Neutrophil (primary cell): Measurements from ENCODE around the gene SNX2.
"Not testable (repeated sequence)": the region's sequence is repeated elsewhere in the genome, so short reads cannot be mapped to it uniquely, and the experiment has no call there.

Source experiments
- H3K27ac ChIP-seq: fragments of 200-600 bp; sonication (generic); 2 replicates; pipeline ENCODE4 v1.5.1; 2016; ENCODE audit warnings: mild to moderate bottlenecking, moderate library complexity
- H3K27me3 ChIP-seq: fragments of 200-600 bp; sonication (generic); 2 replicates; pipeline ENCODE4 v1.6.0; 2016; ENCODE audit warnings: mild to moderate bottlenecking
- H3K36me3 ChIP-seq: fragments of 200-600 bp; sonication (generic); 2 replicates; pipeline ENCODE4 v1.5.1; 2017
- H3K4me1 ChIP-seq, 2 experiments: fragments of 200-600 bp in 1 of 2; sonication (generic) in 1 of 2; 1 replicate in 1 of 2; 2 replicates in 1 of 2; pipeline versions ENCODE4 v1.5.1 to v1.6.1; 2013 to 2016; ENCODE audit warnings: low read depth in 1 of 2, low read length in 1 of 2, mild to moderate bottlenecking in 1 of 2, moderate library complexity in 1 of 2; ENCODE audit not compliant: control insufficient read depth in 1 of 2, insufficient read depth in 1 of 2
- H3K4me3 ChIP-seq, 2 experiments: fragments of 200-600 bp in 1 of 2; sonication (generic) in 1 of 2; 1 replicate in 1 of 2; 2 replicates in 1 of 2; pipeline ENCODE4 v1.5.1; 2013 to 2016; ENCODE audit warnings: low read depth in 1 of 2, low read length in 1 of 2, mild to moderate bottlenecking in 1 of 2, moderate library complexity in 1 of 2
- H3K9me3 ChIP-seq: fragments of 200-600 bp; sonication (generic); 2 replicates; pipeline ENCODE4 v1.5.1; 2016
- CTCF ChIP-seq: fragments of 200-600 bp; sonication (generic); IDR thresholded peaks from 2 replicates; pipeline ENCODE4 v1.5.1; 2016; ENCODE audit warnings: antibody characterized with exemption

SNX2 gene

DNA sequence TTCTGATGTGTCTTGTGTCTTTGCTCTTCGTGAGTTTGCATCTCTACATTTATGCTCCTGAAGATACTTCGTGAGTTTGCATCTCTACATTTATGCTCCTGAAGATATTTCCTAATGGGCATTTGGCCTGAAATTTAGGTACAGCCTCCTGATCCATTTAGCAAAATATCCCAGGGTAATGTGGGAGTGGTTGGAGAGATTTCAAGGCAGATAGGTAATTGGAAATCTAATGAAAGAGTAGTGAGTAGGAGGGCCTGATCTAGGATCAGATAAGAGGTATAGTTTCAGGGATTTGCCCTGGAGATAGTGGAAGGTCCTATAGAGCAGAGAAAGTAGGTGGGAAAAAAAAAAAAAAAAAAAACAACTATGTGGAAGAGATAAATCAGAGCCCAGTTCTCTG lies 14.6 kb upstream of the SNX2 start:
- no peaks in the 10 kb centered on the region for H3K27me3 ChIP-seq
- H3K9me3 ChIP-seq: no peaks in the 10 kb centered on the region
- no peak overlapping the region for H3K27ac ChIP-seq
- no peak for TF ChIP-seq CTCF
- H3K4me3 ChIP-seq: no peak overlapping the region
- H3K4me1 ChIP-seq: peaks cover 4% of the 10 kb centered on the region in 2 experiments
- H3K36me3 ChIP-seq: no peaks in the 10 kb centered on the region

GRCh38 chr5:122761115-122761514 lies 13.8 kb upstream of the SNX2 start:
- Histone ChIP-seq H3K27ac (no peak overlapping the region), H3K4me3 (no peak overlapping the region), H3K4me1 (peaks cover 4% of the 10 kb centered on the region in 2 experiments), H3K27me3 (no peaks in the 10 kb centered on the region), H3K9me3 (no peaks in the 10 kb centered on the region), H3K36me3 (no peaks in the 10 kb centered on the region)
- no peak for TF ChIP-seq CTCF

- H3K4me1 ChIP-seq, H3K4me3 ChIP-seq, H3K27me3 ChIP-seq, H3K27ac ChIP-seq, H3K36me3 ChIP-seq, H3K9me3 ChIP-seq: not testable (repeated sequence)
Observed at GRCh38 chr5:122761896-122762295, 13.0 kb upstream of the SNX2 start.

DNA sequence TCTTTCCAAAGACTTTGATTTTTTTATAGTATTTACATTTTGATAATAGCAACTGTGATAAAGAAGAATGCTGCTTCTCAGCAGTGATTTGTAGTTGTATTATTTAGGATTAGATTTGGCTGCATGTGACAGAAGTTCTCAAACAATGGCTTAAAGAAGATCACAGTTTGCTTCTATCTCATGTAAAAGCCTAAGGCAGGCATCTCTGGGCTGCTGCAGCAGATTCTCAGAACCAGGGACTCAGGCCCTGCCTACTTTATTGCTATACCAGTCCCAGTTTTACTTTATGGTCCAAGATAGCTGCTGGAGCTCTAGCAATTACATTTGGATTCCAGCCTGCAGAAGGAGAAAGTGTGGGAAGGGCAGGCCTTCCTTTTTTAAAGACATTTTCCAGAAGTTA lies 8.8 kb upstream of the SNX2 start:
- Histone ChIP-seq H3K9me3 (no peaks in the 10 kb centered on the region), H3K4me3 (no peak overlapping the region), H3K4me1 (no peaks in the 10 kb centered on the region), H3K27ac (no peak overlapping the region), H3K36me3 (no peaks in the 10 kb centered on the region), H3K27me3 (peaks cover 4% of the 10 kb centered on the region)
- TF ChIP-seq CTCF: no peak

DNA sequence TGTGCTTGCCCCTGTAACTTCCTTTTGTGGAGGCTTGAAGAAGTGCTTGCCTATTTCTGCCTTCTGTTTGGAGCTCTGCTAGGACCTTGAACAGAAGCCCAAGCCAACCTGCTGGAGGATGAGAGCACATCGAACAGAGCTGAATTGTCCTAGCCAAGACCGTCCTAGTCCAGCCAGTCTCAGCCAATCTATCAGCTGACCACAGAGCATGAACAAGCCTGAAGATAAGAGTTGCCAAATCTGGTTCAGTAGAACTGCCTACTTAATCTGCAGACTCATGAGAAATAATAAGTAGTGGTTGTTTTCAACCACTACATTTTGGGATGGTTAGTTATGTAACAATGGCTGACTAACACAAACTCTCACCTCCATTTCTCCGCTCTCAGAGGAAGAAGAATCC lies 4.4 kb upstream of the SNX2 start:
- H3K27ac ChIP-seq: no peak overlapping the region
- no peaks in the 10 kb centered on the region for H3K36me3 ChIP-seq
- H3K27me3 ChIP-seq: peaks cover 4% of the 10 kb centered on the region
- H3K4me3 ChIP-seq: no peak overlapping the region
- no peak for TF ChIP-seq CTCF
- H3K4me1 ChIP-seq: peaks cover 5 to 10% of the 10 kb centered on the region in 2 experiments
- no peaks in the 10 kb centered on the region for H3K9me3 ChIP-seq

GRCh38 chr5:122772446-122772845 lies 2.4 kb upstream of the SNX2 start:
- H3K9me3 ChIP-seq: no peaks in the 10 kb centered on the region
- H3K27me3 ChIP-seq: peaks cover 4% of the 10 kb centered on the region
- no peak overlapping the region for H3K27ac ChIP-seq
- H3K4me3 ChIP-seq: no peak overlapping the region
- no peaks in the 10 kb centered on the region for H3K36me3 ChIP-seq
- TF ChIP-seq CTCF: no peak
- H3K4me1 ChIP-seq: peaks cover 20 to 26% of the 10 kb centered on the region in 2 experiments
